22Rv1 (cell line): ENCODE data around the gene IL2RA.

Experiments used
- ZFX ChIP-seq: fragments of 450-650 bp; IDR thresholded peaks from 2 replicates; pipeline ENCODE4 v1.6.1; 2017; ENCODE audit warnings: antibody characterized with exemption, borderline replicate concordance
- TF ChIP-seq, protein P1 (sequence below): fragments of 450-650 bp; IDR thresholded peaks from 2 replicates; pipeline ENCODE4 v1.5.1; 2017; ENCODE audit warnings: mild to moderate bottlenecking

DNA sequence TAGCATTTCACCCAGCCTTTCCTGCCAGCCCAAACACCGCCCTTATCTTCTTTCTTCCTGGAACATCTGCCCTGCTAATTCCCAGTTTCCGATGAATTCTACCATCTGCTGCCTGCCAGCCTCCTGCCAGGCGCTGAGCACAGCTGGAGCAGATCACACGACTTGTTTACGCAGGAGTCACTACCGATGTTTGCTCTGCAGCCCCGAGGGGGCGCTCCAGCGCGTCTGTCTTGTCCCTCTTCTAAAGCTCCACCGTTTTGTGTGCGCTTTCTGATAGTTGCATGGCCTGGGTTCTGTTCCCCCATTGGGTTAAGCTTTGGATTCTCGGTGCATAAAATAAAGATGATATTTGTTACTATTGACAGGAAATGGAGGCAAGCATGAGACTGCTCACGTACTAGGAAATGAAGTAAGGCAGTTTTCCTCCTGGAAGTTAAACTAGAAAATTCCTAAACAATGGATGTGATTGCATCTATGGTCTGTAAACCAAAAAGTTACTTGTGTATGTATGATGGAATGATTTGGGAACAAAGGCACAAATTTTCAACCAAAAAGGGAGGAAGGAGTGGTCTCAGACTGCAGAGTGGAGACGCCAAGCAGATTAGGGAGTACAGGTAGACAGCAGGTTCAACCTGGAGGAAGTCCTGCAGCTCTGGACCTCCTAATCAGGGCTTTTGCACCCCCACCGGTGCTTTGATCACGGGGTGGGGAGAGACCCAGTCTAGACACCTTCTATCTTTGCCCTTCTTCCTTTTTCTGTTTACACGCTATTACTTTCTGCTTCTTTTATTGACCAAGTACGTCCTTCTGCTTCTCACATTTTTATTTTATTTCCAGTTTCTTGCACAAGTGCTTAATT lies 24.4 kb upstream of the IL2RA start:
- no peak for TF ChIP-seq ZFX
- TF ChIP-seq, protein P1, sequence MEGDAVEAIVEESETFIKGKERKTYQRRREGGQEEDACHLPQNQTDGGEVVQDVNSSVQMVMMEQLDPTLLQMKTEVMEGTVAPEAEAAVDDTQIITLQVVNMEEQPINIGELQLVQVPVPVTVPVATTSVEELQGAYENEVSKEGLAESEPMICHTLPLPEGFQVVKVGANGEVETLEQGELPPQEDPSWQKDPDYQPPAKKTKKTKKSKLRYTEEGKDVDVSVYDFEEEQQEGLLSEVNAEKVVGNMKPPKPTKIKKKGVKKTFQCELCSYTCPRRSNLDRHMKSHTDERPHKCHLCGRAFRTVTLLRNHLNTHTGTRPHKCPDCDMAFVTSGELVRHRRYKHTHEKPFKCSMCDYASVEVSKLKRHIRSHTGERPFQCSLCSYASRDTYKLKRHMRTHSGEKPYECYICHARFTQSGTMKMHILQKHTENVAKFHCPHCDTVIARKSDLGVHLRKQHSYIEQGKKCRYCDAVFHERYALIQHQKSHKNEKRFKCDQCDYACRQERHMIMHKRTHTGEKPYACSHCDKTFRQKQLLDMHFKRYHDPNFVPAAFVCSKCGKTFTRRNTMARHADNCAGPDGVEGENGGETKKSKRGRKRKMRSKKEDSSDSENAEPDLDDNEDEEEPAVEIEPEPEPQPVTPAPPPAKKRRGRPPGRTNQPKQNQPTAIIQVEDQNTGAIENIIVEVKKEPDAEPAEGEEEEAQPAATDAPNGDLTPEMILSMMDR, result peak; percentile 96
